GM21717 (cell line): Measurements from ENCODE around the gene FHIT.
"Not testable (repeated sequence)": the region's sequence is repeated elsewhere in the genome, so short reads cannot be mapped to it uniquely, and the experiment has no call there.

Experiments used
- ATAC-seq: cut with Tn5 transposase; IDR thresholded peaks from one replicate; pipeline ENCODE4 v1.9.1; 2021; ENCODE audit warnings: mild to moderate bottlenecking, moderate library complexity; ENCODE audit not compliant: unreplicated experiment

FHIT gene

GRCh38 chr3:60742606-60743145 lies 508.6 kb downstream of the FHIT start:
- ATAC-seq, result no peak

GRCh38 chr3:60737633-60738399 lies 513.4 kb downstream of the FHIT start:
- ATAC-seq, result no peak

- no peak for ATAC-seq
Measured at GRCh38 chr3:60730371-60730770, 520.9 kb downstream of the FHIT start.

- no peak for ATAC-seq
Measured at GRCh38 chr3:60729056-60729455, 522.2 kb downstream of the FHIT start.

GRCh38 chr3:60728006-60728405 lies 523.2 kb downstream of the FHIT start:
- no peak for ATAC-seq

- no peak for ATAC-seq
Measured at GRCh38 chr3:60720736-60721135, 530.5 kb downstream of the FHIT start.

- ATAC-seq, result no peak
Measured at GRCh38 chr3:60716573-60716972, 534.7 kb downstream of the FHIT start.

- no peak for ATAC-seq
Measured at GRCh38 chr3:60708191-60708975, 542.9 kb downstream of the FHIT start.

GRCh38 chr3:60707452-60708020 lies 543.7 kb downstream of the FHIT start:
- no peak for ATAC-seq

GRCh38 chr3:60703956-60704736 lies 547.1 kb downstream of the FHIT start:
- no peak for ATAC-seq

GRCh38 chr3:60703008-60703407 lies 548.2 kb downstream of the FHIT start:
- no peak for ATAC-seq

- ATAC-seq, result no peak
Measured at GRCh38 chr3:60698117-60698516, 553.1 kb downstream of the FHIT start.

GRCh38 chr3:60697132-60697531 lies 554.1 kb downstream of the FHIT start:
- no peak for ATAC-seq

- no peak for ATAC-seq
Measured at GRCh38 chr3:60696428-60697125, 554.7 kb downstream of the FHIT start.

GRCh38 chr3:60675424-60675823 lies 575.8 kb downstream of the FHIT start:
- no peak for ATAC-seq

GRCh38 chr3:60674870-60675269 lies 576.4 kb downstream of the FHIT start:
- no peak for ATAC-seq

GRCh38 chr3:60673123-60673522 lies 578.1 kb downstream of the FHIT start:
- ATAC-seq, result no peak

GRCh38 chr3:60672337-60672736 lies 578.9 kb downstream of the FHIT start:
- ATAC-seq, result not testable (repeated sequence)

- no peak for ATAC-seq
Measured at GRCh38 chr3:60669636-60670035, 581.6 kb downstream of the FHIT start.

- ATAC-seq, result no peak
Measured at GRCh38 chr3:60660026-60660425, 591.2 kb downstream of the FHIT start.
